Stimulated activated CD8-positive, alpha-beta memory T cell treated with anti-CD3 and anti-CD28 coated beads, Interleukin-15, amount 100 ng/mL, for 4 hours (primary cell): ENCODE results near the gene LSM4.
"Not testable (repeated sequence)": the region's sequence is repeated elsewhere in the genome, so short reads cannot be mapped to it uniquely, and the experiment has no call there.

Experiments used
- DNase-seq, 2 donors: peaks; one replicate each; pipeline ENCODE4 v3.0.0-alpha.2; 2020; ENCODE audit warnings: low read depth in 2 of 2

LSM4 gene

GRCh38 chr19:18322759-18323460, at the start of gene LSM4:
TSS of gene LSM4 (minus strand) at chr19:18323076. CDS start at chr19:18323020, 56 bp downstream.
- DNase-seq, result peak; percentile 99

DNA sequence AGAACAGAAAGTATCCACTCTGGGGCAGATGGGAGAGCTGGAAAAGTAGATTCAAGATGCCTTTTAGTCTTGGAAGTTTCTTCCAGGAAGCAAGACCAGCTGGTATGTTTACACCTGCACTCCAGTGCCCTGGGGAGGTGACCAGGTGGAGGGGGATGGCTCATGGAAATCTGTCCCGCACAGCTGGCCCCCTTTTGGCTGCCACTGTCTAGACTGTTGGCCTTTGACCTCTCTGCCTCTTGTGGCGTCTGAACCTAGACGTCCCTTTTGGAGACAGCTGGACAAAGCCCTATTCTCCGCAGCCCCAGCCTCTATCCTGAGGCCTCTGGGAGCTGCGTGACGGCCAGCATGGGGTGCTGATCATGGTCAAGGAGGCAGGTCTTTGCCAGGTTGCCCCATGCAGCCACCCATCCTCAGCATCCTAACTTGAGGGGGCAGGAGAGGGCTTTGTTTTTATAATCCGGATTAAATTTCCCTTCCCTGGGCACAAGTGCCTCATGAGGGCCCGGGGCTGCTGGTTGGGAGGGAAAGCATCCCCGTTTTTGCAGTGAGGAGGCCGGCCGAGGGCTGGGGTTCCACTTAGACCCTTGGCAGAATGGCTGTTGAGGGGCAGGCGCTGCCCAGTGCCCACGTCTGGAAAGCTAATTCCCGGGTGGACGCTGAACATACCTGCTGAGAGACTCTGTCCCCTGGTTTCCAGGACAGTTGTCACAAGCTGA, 45.8 kb upstream of the LSM4 start:
- DNase-seq, result no peak

- DNase-seq, result no peak
These were observed 43.2 kb upstream of the LSM4 start for GRCh38 chr19:18366021-18366435.

DNA sequence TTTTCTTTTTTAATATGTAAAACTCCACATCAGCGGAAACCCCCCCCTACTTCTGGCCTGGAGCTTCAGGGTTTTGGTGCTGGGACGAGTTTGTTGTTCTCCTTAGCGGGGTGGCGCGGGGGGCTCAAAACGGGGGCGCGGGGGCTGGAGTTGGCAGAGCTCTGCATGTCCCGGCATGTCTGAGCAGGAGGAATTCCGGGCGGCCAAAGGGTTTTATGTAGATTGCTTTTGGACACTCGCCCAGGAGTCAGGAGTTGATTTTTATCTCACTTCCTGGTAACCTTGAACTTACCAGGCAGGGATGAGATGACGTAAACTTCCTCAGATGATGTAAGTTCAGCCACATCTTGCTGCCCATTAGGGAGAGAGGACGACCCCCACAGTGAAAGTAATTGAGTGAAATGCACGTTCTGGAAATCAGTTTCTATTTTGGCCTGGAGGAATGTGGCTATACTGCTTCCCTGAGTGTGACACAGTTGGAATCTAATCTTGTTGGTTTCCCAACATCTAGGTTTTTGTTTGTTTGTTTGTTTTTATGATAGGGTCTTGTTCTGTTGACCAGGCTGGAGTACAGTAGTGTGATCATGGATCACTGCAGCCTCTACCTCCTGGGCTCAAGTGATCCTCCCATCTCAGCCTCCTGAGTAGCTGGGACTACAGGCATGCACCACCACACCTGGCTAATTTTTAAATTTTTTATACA, 42.1 kb upstream of the LSM4 start:
- DNase-seq, result no peak

GRCh38 chr19:18364277-18364825, 41.5 kb upstream of the LSM4 start:
- not testable (repeated sequence) for DNase-seq

DNA sequence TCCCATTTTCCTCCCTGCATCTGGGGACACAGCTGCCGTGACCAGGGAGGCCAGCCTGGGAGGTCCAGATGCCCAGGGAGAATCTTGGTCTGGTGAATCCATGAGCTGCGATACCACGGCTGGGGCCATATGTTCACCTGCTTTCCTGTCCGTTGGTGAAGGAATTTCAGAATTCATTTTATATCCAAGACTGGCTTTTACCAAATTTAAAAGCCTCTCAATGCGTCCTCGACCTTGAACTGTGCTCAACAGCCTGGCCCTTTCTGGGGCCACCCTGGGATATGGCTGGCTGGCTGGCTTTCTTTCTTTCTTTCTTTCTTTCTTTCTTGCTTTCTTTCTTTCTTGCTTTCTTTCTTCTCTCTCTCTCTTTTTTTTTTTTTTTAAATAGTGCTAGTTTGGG, 40.9 kb upstream of the LSM4 start:
- no peak for DNase-seq

- no peak for DNase-seq
These were observed 40.2 kb upstream of the LSM4 start for GRCh38 chr19:18362934-18363542.

- DNase-seq, result no peak
These were observed 38.8 kb upstream of the LSM4 start for GRCh38 chr19:18361646-18362045.

- no peak for DNase-seq
These were observed 34.2 kb upstream of the LSM4 start for GRCh38 chr19:18357041-18357440.

GRCh38 chr19:18354743-18355142, 31.9 kb upstream of the LSM4 start:
- DNase-seq, result not testable (repeated sequence)

GRCh38 chr19:18353378-18354005, 30.6 kb upstream of the LSM4 start:
- no peak for DNase-seq

GRCh38 chr19:18351544-18351943, 28.7 kb upstream of the LSM4 start:
- DNase-seq, result no peak

GRCh38 chr19:18350490-18350889, 27.6 kb upstream of the LSM4 start:
- DNase-seq, result no peak

GRCh38 chr19:18349524-18350128, 26.8 kb upstream of the LSM4 start:
- no peak for DNase-seq

- DNase-seq, result not testable (repeated sequence)
These were observed 26.0 kb upstream of the LSM4 start for GRCh38 chr19:18348818-18349339.

GRCh38 chr19:18348171-18348570, 25.3 kb upstream of the LSM4 start:
- no peak for DNase-seq

DNA sequence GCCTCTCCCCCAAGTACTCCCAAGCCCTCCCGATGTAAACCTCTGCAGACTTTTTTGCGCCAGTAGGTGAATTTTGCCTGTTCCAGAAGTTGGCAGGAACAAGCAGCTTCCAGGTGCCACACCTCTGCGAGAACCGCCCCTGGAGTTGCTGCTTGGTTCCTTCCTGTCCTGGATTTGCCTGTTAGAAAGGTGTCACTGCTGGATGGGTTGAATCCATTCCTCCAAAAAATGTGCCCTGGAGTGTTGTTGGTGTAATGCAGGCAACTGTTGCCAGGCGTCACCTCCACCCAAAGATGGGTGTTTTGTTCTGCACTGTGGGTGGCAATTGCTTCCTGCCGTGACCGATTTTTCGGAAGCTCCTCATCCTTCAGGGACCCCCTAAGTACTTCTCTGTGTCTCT, 23.2 kb upstream of the LSM4 start:
- no peak for DNase-seq

DNA sequence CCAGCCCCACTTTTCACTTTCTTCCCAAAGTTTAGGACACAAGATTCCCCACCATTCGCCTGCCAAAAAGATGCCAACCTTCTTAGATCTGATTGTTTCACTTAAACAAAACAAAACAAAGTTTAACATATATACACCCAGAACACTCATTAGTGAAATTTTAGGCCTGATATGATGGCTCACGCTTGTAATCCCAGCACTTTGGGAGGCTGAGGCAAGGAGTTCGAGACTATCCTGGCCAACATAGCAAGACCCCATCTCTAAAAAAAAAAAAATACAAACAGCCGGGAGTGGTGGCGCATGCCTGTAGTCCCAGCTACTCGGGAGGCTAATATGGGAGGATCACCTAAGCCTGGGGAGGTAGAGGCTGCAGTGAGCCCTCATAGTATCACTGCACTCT, 22.4 kb upstream of the LSM4 start:
- no peak for DNase-seq

DNA sequence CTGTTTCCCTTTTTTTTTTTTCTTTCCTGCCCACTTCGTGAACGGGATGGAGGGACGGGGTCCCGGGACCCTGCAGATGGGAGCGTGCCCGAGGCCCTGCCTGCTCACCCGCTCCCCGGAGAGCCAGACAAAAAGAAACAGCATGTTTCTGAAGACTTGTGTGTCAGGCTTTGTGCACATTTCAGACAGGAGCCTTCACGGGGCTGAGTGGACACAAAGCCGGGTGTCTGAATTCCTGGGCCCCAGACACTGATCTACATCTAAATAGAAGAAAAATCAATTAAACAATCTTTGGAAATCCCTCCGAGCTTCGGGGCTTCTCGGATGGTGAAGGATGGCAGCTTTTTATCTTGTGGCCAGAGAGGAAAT, 21.7 kb upstream of the LSM4 start:
- DNase-seq, result no peak

GRCh38 chr19:18342090-18342632, 19.3 kb upstream of the LSM4 start:
- DNase-seq, result no peak
